LNCAP (cell line): Measurements from ENCODE around the gene ELSPBP1.

ENCODE experiments used
- TF ChIP-seq, protein P1 (sequence below): fragments of 450-650 bp; IDR thresholded peaks from 2 replicates; pipeline ENCODE4 v1.5.1; 2017; ENCODE audit warnings: mild to moderate bottlenecking

ELSPBP1 gene

GRCh38 chr19:48051335-48052033 lies 57.1 kb downstream of the ELSPBP1 start:
- TF ChIP-seq, protein P1, sequence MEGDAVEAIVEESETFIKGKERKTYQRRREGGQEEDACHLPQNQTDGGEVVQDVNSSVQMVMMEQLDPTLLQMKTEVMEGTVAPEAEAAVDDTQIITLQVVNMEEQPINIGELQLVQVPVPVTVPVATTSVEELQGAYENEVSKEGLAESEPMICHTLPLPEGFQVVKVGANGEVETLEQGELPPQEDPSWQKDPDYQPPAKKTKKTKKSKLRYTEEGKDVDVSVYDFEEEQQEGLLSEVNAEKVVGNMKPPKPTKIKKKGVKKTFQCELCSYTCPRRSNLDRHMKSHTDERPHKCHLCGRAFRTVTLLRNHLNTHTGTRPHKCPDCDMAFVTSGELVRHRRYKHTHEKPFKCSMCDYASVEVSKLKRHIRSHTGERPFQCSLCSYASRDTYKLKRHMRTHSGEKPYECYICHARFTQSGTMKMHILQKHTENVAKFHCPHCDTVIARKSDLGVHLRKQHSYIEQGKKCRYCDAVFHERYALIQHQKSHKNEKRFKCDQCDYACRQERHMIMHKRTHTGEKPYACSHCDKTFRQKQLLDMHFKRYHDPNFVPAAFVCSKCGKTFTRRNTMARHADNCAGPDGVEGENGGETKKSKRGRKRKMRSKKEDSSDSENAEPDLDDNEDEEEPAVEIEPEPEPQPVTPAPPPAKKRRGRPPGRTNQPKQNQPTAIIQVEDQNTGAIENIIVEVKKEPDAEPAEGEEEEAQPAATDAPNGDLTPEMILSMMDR = no peak

DNA sequence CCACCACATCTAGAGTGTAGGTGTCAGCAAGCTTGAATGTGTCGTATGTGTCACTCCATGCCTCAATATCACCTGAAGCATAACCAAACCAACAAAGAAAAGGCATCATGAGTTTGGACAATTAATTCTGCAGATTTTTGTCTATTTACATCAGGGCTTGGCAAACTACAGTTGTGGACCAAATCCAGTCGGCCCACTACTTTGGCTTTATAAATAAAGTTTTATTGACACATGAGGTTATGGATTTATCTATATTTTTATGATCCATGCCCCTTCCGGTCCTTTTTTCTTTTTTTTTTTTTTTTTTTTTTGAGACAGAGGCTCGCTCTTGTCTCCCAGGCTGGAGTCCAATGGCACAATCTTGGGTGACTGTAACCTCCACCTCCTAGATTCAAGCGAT lies 58.6 kb downstream of the ELSPBP1 start:
- TF ChIP-seq, protein P1 = no peak

- TF ChIP-seq, protein P1 = no peak
Measured at GRCh38 chr19:48053856-48054255, 59.4 kb downstream of the ELSPBP1 start.

DNA sequence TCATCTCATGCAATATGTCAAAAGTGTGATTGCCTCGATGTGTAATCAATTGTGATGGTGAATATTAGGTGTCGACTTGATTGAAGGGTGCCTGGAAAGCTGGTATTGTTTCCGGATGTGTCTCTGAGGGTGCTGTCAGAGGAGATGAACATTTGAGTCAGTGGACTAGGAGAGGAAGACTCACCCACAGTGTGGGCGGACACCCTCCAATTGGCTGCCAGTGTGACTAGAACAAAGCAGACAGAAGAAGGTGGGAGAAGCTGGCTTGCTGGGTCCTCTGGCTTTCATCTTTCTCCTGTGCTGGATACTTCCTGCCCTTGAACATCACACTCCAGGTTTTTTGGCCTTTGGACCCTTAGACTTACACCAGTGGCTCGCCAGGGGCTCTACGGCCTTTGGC lies 64.9 kb downstream of the ELSPBP1 start:
- TF ChIP-seq, protein P1 = no peak

GRCh38 chr19:48060381-48060780 lies 65.9 kb downstream of the ELSPBP1 start:
- TF ChIP-seq, protein P1 = no peak

- TF ChIP-seq, protein P1 = no peak
Measured at GRCh38 chr19:48061401-48062344, 67.2 kb downstream of the ELSPBP1 start.

DNA sequence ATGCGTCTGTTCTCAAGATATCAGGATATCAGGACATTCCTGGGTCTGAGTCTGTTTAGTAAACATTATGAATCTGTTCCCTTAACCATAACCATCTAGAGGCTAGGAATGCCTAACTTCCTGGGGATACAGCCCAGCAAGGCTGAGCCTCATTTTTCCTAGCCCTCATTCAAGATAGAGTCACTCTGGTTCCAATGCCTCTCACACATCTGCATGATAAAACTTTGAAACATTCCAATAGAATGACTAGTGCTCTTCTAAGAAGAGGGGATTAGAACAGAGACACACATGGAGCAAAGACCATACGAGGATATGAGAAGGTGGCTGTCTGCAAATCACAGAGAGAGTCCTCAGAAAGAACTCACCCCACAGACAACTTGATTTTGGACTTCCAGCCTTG lies 70.1 kb downstream of the ELSPBP1 start:
- TF ChIP-seq, protein P1 = no peak
